ENCODE data around the gene SLC2A14. TPM values are rescaled to one million over a fixed set of nuclear protein-coding genes. Genes with fewer than 3 reads are reported as not detected.
"Not testable (repeated sequence)": the region's sequence is repeated elsewhere in the genome, so short reads cannot be mapped to it uniquely, and the experiment has no call there.

The SLC2A14 gene
- 0.23 TPM in 1 of 2 replicates, not detected in the other for total RNA-seq (2014; rRNA removed; shearing (Covaris generic))
- total RNA-seq (2022) = 0.31 and 0.48 TPM in 2 replicates
- not detected for Bru-seq, nascent RNA
- BruChase-seq, experiment 1, labeled RNA remaining after a 6-hour chase = percentile 5 among the genes with signal in this experiment
- not detected for BruChase-seq, experiment 2, labeled RNA remaining after a 2-hour chase
- long read RNA-seq = 0 reads

DNA sequence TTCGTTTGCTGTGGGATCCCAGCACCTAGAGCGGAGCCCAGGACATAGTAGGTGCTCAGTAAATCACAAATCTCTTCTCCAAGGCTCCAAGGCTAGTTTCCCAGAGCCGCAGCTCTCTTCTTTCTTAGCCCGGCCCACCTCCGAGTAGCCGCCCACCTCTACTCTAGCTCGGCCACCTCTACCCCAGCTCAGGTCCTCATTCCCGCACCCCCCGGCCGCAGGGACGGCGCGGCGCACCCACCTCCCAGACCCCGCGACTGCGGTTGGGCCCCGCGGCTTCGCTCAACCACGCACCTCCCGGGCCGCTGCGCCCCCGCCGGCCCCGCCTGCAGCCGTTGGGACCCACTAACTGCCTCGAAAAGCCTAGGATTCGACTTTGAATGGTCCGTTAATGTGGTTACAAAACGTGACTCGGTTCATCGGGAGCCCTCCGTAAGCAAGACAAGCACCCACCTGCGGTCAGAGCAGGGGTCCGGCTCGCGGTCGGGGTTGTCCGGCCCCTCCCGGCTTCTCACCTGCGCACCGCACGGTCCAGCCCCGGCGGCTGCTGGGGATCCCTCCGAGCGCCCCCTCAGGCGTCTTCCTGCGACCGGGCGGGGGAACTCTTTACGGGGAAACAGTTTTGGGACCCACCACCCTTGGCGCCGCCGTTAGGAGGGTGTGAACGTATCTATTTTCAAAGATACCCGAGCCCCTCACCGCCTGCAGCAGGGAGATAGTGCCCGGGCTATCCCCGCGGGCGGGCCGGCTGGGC, at the start of gene SLC2A14:
Gene SLC2A14 (minus strand): TSS at position 350 of the 754 bp plus-strand sequence. CDS start 3,035 bp downstream, outside the sequence.
- intact Hi-C loops (cut with micrococcal nuclease; ENCODE audit: unreplicated experiment) = no loop called here
- Histone ChIP-seq H3K9me2 (ENCODE audit: insufficient read depth, low read length) (no peaks in the 10 kb centered on the region), H2AFZ (ENCODE audit: low read length) (no peak within 1 kb of the TSS), H3K9me3 (ENCODE audit: low read length) (no peaks in the 10 kb centered on the region), H3K4me2 (ENCODE audit: low read length) (no peak within 1 kb of the TSS), H3K36me3 (ENCODE audit: insufficient read depth, low read length) (no peaks in the 10 kb centered on the region), H3K4me3 (ENCODE audit: low read depth, low read length, poor library complexity, severe bottlenecking) (no peak within 1 kb of the TSS), H3K79me2 (ENCODE audit: insufficient read depth, low read depth, low read length) (no peaks in the 10 kb centered on the region), H3K4me1 (ENCODE audit: insufficient read depth, low read length, poor library complexity, severe bottlenecking) (no peaks in the 10 kb centered on the region), H3K27ac (ENCODE audit: low read depth, low read length, poor library complexity, severe bottlenecking) (no peak within 1 kb of the TSS), H4K20me1 (ENCODE audit: insufficient read depth, low read length) (no peaks in the 10 kb centered on the region)
- peak; percentile 23 for DNase-seq (ENCODE audit: low spot score)
- CTCF ChIA-PET (ENCODE audit: unreplicated experiment) = no interaction called here
- no peak for TF ChIP-seq EZH2phosphoT487 (IDR thresholded peaks at IDR 0.05; ENCODE audit: borderline replicate concordance, low read depth, low read length)
- TF ChIP-seq, protein P1, sequence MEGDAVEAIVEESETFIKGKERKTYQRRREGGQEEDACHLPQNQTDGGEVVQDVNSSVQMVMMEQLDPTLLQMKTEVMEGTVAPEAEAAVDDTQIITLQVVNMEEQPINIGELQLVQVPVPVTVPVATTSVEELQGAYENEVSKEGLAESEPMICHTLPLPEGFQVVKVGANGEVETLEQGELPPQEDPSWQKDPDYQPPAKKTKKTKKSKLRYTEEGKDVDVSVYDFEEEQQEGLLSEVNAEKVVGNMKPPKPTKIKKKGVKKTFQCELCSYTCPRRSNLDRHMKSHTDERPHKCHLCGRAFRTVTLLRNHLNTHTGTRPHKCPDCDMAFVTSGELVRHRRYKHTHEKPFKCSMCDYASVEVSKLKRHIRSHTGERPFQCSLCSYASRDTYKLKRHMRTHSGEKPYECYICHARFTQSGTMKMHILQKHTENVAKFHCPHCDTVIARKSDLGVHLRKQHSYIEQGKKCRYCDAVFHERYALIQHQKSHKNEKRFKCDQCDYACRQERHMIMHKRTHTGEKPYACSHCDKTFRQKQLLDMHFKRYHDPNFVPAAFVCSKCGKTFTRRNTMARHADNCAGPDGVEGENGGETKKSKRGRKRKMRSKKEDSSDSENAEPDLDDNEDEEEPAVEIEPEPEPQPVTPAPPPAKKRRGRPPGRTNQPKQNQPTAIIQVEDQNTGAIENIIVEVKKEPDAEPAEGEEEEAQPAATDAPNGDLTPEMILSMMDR (conservative IDR thresholded peaks at IDR 0.05; ENCODE audit: low read length) = no peak
- POLR2A ChIA-PET = interaction anchor here (0.6 kb wide), 1 partner anchor 16 kb away, joined by 3 read pairs; no protein-coding TSS in a partner anchor
- no TSS peak for BruUV-seq (replicated peaks)

DNA sequence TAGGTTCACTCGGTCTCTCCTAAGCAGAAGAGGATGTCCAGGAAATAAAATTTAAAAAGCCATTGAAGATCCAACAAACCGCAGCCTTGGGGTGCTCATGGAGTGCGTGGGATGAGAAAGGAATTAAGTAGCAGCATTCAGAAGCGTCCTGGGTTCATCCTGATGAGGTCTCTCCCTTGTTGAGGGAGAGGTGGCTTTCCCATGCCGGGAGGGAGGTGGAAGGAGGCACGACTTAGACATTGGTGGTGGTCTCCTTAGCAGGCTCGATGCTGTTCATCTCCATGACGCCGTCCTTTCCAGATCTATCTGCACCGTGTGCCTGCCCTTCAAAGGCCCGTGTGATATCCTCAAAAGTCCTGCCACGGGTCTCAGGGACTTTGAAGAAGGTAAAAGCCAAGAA, 48.5 kb upstream of the SLC2A14 start:
- DNase-seq (ENCODE audit: low spot score); H3K9me3 ChIP-seq (ENCODE audit: low read length); H3K79me2 ChIP-seq (ENCODE audit: insufficient read depth, low read depth, low read length); CTCF ChIA-PET (ENCODE audit: unreplicated experiment); H3K27ac ChIP-seq (ENCODE audit: low read depth, low read length, poor library complexity, severe bottlenecking); H3K4me3 ChIP-seq (ENCODE audit: low read depth, low read length, poor library complexity, severe bottlenecking); H3K9me2 ChIP-seq (ENCODE audit: insufficient read depth, low read length); H4K20me1 ChIP-seq (ENCODE audit: insufficient read depth, low read length); intact Hi-C loops (cut with micrococcal nuclease; ENCODE audit: unreplicated experiment); H2AFZ ChIP-seq (ENCODE audit: low read length); H3K4me2 ChIP-seq (ENCODE audit: low read length); H3K4me1 ChIP-seq (ENCODE audit: insufficient read depth, low read length, poor library complexity, severe bottlenecking); BruUV-seq (replicated peaks): not testable (repeated sequence)
- H3K36me3 ChIP-seq (ENCODE audit: insufficient read depth, low read length) = peaks cover 31% of the 10 kb centered on the region; the same call in 1 of the 2 replicates
- POLR2A ChIA-PET = interaction anchor here (1.0 kb wide), 1 partner anchor 39 kb away, joined by 3 read pairs; no protein-coding TSS in a partner anchor

DNA sequence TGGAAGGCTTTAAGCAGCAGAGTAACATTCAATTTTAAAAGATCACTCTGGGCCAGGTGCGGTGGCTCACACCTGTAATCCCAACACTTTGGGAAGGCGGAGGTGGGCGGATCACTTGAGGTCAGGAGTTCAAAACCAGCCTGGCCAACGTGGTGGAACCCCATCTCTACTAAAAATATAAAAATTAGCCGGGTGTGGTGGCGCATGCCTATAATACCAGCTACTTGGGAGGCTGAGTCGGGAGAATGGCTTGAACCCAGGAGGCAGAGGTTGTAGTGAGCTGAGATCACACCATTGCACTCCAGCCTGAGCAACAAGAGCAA, 45.5 kb upstream of the SLC2A14 start:
- H3K4me3 ChIP-seq (ENCODE audit: low read depth, low read length, poor library complexity, severe bottlenecking); H3K4me2 ChIP-seq (ENCODE audit: low read length); DNase-seq (ENCODE audit: low spot score); H3K9me2 ChIP-seq (ENCODE audit: insufficient read depth, low read length); H4K20me1 ChIP-seq (ENCODE audit: insufficient read depth, low read length); BruUV-seq (replicated peaks); H2AFZ ChIP-seq (ENCODE audit: low read length); H3K79me2 ChIP-seq (ENCODE audit: insufficient read depth, low read depth, low read length); CTCF ChIA-PET (ENCODE audit: unreplicated experiment); intact Hi-C loops (cut with micrococcal nuclease; ENCODE audit: unreplicated experiment); H3K4me1 ChIP-seq (ENCODE audit: insufficient read depth, low read length, poor library complexity, severe bottlenecking); H3K9me3 ChIP-seq (ENCODE audit: low read length); H3K27ac ChIP-seq (ENCODE audit: low read depth, low read length, poor library complexity, severe bottlenecking): not testable (repeated sequence)
- H3K36me3 ChIP-seq (ENCODE audit: insufficient read depth, low read length) = peaks cover 21% of the 10 kb centered on the region; the same call in 1 of the 2 replicates
- POLR2A ChIA-PET = interaction anchor here (0.6 kb wide), 2 partner anchors 42 to 91 kb away, joined by 4 to 5 read pairs; no protein-coding TSS in a partner anchor

Data from OCI-LY7 (cell line).